HG02981 (cell line): Measurements from ENCODE around the gene PCNX2.

Experiments
- ATAC-seq: cut with Tn5 transposase; IDR thresholded peaks from one replicate; pipeline ENCODE4 v1.9.1; 2021; ENCODE audit warnings: mild to moderate bottlenecking, moderate library complexity; ENCODE audit not compliant: unreplicated experiment

The PCNX2 gene

DNA sequence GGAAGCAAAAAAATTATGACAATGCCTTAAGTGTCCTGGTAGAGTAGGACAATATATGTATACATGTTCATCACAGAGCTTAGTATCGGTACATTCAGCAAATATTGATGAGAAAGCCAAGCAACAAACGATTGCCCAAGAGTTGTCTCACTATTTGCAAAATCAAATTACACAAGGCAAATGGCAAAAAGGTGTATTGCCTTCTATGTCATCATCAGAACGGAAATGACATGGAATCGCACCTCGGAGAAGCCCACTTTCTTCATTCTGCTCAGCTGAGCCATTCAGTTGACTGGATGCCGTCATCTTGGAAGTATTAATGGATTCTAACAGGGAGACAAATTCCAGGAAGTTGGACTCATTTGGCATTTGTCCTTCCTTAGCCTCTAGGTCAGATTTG lies 37.7 kb downstream of the PCNX2 start:
- no peak for ATAC-seq

DNA sequence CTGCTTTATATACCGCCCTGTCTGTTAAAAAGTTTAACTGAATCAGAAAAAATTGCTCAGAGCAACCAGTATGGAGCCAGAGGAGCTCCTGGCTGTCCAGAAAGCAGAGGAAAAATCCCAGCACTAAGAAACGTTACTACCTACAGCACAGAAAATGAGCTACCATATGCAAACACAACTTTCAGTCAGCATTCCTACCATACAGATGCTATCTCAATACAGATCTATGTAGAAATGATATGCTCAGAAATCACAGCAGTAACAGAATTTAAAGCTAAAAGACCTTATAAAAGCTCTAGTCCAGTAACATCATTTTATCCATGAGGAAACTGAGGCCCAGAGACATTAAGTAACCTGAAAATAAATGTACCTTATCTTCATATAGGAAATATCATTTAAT lies 38.7 kb downstream of the PCNX2 start:
- ATAC-seq = no peak

- no peak for ATAC-seq
Observed at GRCh38 chr1:233256191-233256590, 39.3 kb downstream of the PCNX2 start.

DNA sequence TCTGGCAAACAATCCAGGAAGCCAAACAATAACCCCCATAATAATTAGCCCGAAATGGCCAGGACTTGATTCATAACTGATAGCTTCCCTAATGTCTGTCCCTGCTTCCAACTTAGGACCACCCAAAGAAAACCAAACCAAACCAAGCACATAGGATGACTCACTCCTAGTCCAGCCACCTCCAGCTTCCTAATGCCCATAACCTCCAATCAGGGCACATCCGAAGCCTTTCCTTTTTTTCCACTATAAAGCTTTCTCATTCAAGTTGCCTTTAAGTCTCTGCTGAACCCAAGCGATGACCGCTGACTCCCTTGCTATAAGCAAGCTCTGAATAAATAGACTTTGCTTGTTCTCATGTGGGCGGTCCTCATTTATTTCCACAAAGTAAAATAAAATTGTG lies 40.4 kb downstream of the PCNX2 start:
- no peak for ATAC-seq

DNA sequence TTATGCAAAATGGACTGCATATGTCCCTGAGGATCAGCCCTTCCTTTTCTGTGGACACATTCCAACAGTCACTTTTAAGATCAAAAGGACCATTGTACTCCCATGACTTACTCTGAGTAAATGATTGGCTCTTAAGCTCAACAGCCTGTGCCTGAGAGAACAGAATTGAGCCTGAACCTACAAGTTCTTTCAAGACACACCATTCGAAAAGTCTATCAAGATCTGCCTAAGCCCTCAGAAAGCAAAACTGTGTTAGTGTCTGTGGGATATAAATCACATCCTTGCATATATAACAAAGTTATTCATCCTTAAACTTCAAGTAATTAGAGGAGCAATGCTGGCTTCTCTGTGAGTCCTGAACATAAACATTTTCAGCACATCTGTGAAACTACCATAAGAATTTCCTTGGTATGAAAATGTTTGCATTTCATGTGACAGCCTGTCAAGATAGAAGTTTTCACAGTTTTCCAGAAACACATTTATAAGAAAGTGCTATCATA lies 41.6 kb downstream of the PCNX2 start:
- ATAC-seq = no peak

DNA sequence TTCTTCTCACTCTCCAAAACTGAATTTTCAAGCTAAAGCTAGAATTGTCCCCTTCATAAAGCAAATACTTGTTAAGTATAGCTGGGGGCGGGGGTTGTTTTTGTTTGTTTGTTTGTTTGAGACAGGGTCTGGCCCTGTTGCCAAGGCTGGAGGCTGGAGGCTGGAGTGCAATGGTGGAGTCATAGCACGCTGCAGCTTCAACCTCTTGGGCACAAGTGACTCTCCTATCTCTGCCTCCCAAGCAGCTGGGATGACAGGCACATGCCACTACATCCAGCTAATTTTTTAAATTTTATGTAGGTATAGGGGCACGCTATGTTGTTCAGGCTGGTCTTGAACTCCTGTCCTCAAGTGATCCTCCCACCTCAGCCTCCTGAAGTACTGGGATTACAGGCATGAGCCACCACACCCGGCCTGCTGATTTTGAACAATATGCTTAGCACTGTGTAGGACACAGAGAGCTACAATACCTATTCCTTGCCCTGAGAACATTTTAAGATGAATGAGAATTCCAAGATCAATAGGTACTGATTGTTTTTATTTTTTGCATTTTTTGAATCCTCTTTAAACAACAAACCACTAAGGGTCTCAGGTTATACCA lies 42.2 kb downstream of the PCNX2 start:
- ATAC-seq = no peak

DNA sequence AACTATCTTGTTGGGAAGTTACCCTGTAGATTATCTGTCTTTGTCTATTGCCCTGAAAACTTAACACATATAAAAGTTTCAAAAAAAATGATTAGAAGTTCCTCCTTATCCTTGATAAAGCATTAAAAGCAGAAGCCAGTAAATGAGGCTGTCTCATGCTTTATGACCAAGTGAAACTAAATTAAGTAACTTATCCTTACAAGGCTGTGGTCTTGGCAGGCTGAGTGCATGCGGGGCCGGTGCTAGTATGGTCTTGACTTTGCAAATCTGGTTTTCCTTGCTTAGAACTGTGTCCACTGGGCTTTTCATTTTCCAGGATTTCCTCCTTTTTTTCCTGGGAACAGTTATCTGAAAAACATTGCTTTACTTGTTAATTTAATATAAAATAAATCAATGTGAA lies 43.1 kb downstream of the PCNX2 start:
- no peak for ATAC-seq

GRCh38 chr1:233251201-233251720 lies 44.3 kb downstream of the PCNX2 start:
- ATAC-seq = no peak

DNA sequence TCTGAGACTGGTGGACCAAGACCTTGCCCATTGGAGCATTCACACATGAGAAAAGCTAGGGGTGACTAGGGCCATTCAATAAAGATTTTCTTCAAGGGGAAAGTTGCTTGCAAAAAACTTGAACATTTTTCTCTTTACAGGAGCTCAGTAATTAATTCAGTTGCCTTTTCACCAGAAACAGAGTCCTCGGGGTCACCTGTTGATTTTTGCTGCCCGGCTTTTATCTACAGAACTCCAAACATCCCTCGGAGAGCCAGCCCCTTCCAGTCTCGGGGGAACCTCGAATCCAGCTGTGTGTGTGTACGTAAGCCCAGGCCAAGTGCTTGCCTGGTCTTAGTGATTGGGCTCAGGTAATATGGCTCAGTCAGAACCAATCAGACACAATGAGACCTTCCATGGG lies 47.5 kb downstream of the PCNX2 start:
- ATAC-seq = no peak

DNA sequence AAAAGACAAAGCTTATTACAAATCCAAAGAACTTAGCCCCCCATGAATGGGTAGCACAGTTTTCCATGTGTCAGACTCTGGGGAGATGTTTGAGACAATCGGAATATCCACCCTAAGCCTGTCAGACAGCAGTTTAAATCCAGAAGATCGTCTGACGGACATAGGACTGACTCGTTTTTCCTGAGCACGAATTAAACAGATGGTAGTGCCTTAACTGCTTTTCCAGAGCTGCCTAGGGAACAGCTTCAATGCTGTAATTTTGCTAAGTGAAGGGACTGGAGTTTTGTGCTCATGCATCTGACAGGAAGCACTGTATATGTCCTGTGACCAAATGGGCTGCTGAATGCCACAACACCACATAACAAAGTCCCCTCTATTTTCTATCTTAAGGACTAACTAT lies 48.6 kb downstream of the PCNX2 start:
- ATAC-seq = no peak

DNA sequence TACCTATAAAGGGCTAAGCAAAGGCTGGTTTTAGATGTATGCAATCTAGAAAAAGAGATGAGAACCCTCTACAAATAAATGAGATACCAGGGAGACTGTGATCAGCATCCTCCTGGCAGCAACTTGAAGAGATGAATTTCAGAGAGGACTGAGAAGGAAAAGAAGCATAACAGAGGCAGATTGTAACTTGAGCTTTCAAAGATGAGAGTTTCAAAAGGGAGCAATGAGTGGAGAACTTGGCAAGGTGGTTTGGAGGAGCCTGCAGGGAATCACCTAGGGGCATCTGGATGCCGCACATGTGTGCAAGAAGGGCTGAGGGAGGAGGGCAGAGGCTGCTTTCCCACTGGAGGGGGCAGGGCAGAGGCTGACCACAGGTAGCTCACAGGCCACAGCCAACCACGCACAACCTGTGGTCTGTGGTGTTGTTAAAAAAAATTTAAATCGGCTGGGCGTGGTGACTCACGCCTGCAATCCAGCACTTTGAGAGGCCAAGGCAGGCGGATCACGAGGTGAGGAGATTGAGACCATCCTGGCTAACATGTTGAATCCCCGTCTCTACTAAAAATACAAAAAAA lies 50.2 kb downstream of the PCNX2 start:
- ATAC-seq = no peak

DNA sequence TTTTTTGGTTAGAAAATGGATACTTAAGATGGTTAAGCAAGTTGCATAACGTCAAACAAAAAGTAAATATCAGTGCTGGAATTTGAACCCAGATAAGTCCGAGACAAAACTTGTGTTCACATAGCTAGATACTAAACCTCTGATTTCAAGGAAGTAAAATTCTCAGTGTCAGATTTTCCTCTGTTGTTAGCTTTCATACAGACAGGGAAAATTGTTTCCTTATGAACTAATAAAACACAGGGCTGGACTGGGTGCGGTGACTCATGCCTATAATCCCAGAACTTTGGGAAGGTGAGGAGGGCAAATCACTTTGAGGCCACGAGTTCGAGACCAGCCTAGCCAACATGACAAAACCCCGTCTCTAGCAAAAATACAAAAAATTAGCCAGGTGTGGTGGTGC lies 51.3 kb downstream of the PCNX2 start:
- ATAC-seq = no peak

GRCh38 chr1:233242827-233243483 lies 52.6 kb downstream of the PCNX2 start:
- ATAC-seq = no peak

GRCh38 chr1:233241759-233242158 lies 53.8 kb downstream of the PCNX2 start:
- no peak for ATAC-seq

DNA sequence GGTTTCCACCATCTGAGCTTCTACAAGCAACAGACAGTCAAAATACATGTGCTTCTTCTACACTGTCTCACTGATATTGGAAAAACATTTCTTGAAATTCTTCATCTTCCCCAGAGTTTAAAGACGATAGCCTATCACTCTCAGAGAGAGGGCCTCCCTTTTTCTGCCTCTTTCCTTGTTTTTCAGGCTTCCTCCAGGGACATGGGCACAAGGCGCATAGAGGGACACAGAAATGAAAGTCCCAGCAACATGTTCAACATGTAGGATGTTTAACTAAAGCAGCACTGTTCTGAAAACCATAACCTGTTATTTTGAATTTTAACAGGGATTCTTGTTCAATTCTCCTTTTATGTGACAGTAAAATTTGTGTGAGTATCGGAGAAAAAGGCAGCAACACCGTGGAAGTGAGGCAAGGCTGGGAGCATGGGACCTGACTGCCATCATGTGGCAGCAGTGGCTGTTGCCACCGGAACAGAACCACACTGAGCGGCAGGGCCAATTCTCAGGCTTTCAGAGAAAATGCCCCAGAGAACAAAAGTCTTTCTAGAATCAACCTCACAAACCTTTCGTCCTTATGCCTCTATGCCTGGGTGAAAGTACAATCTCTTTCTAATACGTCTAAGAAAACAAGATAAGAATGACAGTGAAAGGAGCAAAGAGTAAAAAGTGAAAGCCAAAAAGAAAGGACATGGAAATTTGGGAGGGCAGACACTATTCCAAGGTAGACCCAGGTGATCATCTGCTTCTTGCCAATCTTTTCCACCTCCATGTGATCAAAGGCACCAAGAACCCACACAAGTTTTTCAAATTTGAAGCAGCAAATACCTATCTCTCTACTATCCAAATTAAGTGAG lies 54.5 kb downstream of the PCNX2 start:
- no peak for ATAC-seq

DNA sequence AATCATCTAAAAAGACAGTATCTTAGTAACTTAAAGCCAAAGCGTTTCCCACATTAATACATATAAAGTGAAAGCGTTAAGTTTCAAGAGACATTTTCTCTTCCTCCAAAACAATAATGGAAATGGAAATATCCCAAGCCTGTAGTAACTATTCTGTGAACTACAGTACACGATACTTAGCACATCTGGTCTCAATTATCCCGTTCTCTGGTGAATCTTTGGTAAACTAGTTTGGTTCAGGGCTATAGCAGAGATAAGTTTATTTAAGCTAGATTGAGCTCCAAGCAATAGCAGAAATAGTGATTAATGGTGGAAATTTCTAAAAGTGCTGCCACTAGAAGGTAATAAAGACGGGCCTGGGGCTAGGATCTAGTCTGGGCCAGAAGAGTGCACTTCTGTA lies 55.2 kb downstream of the PCNX2 start:
- no peak for ATAC-seq

DNA sequence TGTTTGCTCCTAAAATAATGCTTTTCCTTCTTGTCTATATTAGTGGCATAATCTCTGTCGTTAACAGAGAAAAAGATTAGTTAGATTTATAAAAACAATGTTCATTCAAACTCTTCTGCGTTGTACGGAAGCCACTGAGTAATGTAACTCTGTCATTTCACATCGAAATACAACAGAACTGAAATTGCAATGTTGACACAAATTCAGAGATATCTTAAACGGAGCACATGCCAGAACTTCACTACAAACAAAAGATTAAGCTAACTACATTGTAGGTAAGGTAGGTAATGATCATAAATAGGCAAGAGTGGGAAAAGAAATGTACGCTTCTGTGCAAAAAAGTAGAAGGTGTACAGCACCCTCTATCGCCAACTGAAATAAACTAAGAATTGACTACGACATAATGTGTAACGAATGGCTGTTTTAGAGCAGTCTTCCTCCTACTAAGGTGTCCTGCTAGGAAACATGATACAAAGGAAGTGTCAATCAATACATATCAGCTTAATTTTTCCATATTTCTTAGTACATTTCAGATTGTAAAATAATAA lies 56.6 kb downstream of the PCNX2 start:
- no peak for ATAC-seq

- no peak for ATAC-seq
Observed at GRCh38 chr1:233237647-233238046, 57.9 kb downstream of the PCNX2 start.

- no peak for ATAC-seq
Observed at GRCh38 chr1:233233508-233234040, 62.0 kb downstream of the PCNX2 start.

- ATAC-seq = no peak
Observed at GRCh38 chr1:233230011-233230410, 65.5 kb downstream of the PCNX2 start.

DNA sequence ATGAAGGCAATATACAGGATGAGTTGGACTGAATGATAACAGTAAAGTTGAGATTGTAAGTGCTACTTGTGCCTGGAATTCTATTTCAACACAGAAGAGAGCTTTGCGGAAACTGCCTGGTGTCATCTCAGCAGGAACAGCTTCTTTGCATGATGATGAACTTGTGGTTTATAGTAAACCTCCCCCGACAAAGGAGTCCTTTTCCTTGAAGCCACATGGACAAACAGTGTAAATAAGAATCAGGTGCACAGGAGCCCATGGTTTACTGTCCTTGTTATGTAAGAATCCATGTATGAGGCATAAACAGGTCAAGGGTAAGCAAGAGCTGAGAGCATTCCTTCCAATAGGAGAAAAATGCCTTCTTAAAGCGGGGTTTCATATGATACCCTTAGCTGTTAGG lies 66.2 kb downstream of the PCNX2 start:
- no peak for ATAC-seq
